Ascending aorta (tissue), 2 donors: ENCODE results near the gene ETV5. TPM values are rescaled to one million over a fixed set of nuclear protein-coding genes. Genes with fewer than 3 reads are reported as not detected.

Source experiments
- DNase-seq, 2 donors: peaks; one replicate each; pipeline ENCODE4 v3.0.0-alpha.2; 2019; ENCODE audit warnings: low spot score in 2 of 2
- H3K27ac ChIP-seq, 2 donors: fragments of 200-600 bp; sonication (generic); one replicate each; pipeline ENCODE4 v1.5.1; 2016 to 2017; ENCODE audit warnings: mild to moderate bottlenecking in 1 of 2
- H3K27me3 ChIP-seq: fragments of 200-600 bp; sonication (generic); one replicate; pipeline ENCODE4 v1.5.1; 2017
- H3K36me3 ChIP-seq, 2 donors: fragments of 200-600 bp; sonication (generic); one replicate each; pipeline ENCODE4 v1.5.1; 2016
- H3K4me1 ChIP-seq, 2 donors: fragments of 200-600 bp; sonication (generic); one replicate each; pipeline ENCODE4 v1.5.1; 2016 to 2017; ENCODE audit warnings: mild to moderate bottlenecking in 1 of 2
- H3K4me3 ChIP-seq, 2 donors: fragments of 200-600 bp; sonication (generic); one replicate each; pipeline ENCODE4 v1.5.1; 2016 to 2017; ENCODE audit warnings: mild to moderate bottlenecking in 1 of 2
- H3K9me3 ChIP-seq, 2 donors: fragments of 200-600 bp; sonication (generic); one replicate each; pipeline ENCODE4 v1.5.1; 2016
- intact Hi-C: fragments of 100-400 bp; cut with DNase I; formaldehyde crosslinking; loops from one replicate; pipeline ENCODE4 v1.15.1; 2023
- total RNA-seq: library from RNA; depleted of rRNA; stranded (reverse); fragments of >200 nt; gene quantifications from one replicate; pipeline ENCODE4 v1.1.0, GENCODE V29; 2016
- TF ChIP-seq, protein P1 (sequence below), 3 experiments: fragments of 200-600 bp in 2 of 3; fragments of 450-650 bp in 1 of 3; sonication (generic) in 2 of 3; IDR thresholded peaks; one replicate each; pipeline ENCODE4 v1.5.1; 2016 to 2019; ENCODE audit warnings: antibody characterized with exemption in 3 of 3, mild to moderate bottlenecking in 1 of 3, moderate library complexity in 1 of 3

The ETV5 gene
- total RNA-seq, 1 donor from 2014 or later, result 15.8 TPM

DNA sequence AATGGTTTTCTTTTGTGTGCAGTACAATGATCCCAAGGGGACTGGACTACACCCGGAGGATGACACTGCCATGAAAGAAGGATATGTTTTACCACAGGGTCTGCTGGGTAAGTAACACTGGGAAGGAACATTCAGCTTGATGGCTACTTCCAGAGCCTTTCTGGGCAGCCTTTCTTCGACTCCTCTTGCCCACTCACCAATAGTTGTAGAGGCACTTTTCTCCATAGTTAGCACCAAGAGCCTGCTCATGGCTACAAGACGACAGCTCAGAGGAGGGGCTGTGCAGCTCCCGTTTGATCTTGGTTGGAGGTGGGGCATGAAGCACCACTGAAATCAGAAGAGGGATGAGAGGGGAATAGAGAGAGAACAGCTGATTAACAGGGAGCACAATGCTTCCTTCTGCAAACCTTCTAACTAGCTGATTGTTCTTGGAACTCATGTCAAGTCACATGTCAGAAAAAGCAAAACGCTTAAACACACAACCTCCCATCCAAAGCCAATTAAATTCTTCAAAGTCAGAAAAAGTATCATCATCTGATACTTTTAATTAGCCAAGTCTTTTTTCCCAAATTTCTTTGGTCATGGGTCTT, 27.9 kb downstream of the ETV5 start:
- no peak for DNase-seq
- Histone ChIP-seq H3K9me3 (no peaks in the 10 kb centered on the region), H3K27me3 (no peaks in the 10 kb centered on the region), H3K27ac (peak overlapping the region; percentile 49 to 68), H3K4me3 (no peak overlapping the region), H3K4me1 (peaks cover 8 to 13% of the 10 kb centered on the region in 2 donors), H3K36me3 (peaks cover 0 to 3% of the 10 kb centered on the region in 2 donors)
- intact Hi-C loops, result loop anchor here (1.0 kb wide), 1 partner anchor 28 kb away; the partner anchor contains the start of gene ETV5
- TF ChIP-seq, protein P1, sequence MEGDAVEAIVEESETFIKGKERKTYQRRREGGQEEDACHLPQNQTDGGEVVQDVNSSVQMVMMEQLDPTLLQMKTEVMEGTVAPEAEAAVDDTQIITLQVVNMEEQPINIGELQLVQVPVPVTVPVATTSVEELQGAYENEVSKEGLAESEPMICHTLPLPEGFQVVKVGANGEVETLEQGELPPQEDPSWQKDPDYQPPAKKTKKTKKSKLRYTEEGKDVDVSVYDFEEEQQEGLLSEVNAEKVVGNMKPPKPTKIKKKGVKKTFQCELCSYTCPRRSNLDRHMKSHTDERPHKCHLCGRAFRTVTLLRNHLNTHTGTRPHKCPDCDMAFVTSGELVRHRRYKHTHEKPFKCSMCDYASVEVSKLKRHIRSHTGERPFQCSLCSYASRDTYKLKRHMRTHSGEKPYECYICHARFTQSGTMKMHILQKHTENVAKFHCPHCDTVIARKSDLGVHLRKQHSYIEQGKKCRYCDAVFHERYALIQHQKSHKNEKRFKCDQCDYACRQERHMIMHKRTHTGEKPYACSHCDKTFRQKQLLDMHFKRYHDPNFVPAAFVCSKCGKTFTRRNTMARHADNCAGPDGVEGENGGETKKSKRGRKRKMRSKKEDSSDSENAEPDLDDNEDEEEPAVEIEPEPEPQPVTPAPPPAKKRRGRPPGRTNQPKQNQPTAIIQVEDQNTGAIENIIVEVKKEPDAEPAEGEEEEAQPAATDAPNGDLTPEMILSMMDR (IDR thresholded peaks at IDR 0.05), result no peak

DNA sequence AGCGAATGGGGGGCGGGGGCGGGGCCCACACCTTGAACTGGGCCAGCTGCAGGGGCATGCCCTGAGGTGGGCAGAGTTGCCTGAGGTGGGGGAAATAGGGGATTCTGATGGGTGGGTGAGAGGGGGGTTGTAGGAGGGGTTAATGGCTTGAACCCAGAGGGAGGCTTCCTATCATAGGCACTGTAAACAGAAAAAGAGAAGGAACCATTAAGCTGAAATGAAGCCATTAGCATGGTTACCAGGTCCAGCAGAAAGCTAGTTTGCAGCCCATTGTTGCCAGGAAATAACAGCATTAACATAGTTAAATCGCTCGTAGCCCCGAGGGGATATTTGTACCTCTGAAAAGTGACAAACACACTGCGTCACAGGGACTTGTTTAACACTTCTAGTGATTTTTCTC, 29.0 kb downstream of the ETV5 start:
- no peaks in the 10 kb centered on the region for H3K9me3 ChIP-seq
- H3K27me3 ChIP-seq, result no peaks in the 10 kb centered on the region
- TF ChIP-seq, protein P1 (IDR thresholded peaks at IDR 0.05), result no peak
- intact Hi-C loops, result loop anchor here (1.0 kb wide), 1 partner anchor 29 kb away; the partner anchor contains the start of gene ETV5
- peak overlapping the region in 1 of 2 donors; percentile 10 for H3K4me3 ChIP-seq
- H3K36me3 ChIP-seq, result peaks cover 0 to 3% of the 10 kb centered on the region in 2 donors
- DNase-seq, result no peak
- peak overlapping the region; percentile 49 to 68 for H3K27ac ChIP-seq
- peaks cover 8 to 13% of the 10 kb centered on the region in 2 donors for H3K4me1 ChIP-seq

DNA sequence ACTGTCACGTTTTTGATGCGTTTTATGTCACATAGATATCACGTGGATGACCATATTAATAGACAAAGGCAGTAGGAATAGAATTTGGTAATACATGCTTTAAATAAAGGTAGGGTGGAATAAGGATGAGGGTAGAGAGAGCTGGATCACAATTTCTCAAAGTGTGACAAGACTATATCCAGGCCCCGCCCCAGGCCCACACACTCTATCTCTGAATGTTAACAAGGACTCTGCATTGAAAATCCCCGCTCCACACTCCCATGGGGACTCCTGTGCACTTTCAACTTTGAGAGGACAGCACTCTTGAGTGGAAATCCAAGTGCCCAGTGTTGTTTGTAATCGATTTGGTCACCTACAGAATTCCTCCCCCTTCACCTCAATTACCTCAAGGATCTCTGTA, 31.4 kb downstream of the ETV5 start:
- H3K4me3 ChIP-seq, result no peak overlapping the region
- DNase-seq, result no peak
- H3K27me3 ChIP-seq, result no peaks in the 10 kb centered on the region
- peak overlapping the region in 1 of 2 donors; percentile 6 for H3K27ac ChIP-seq
- peaks cover 6 to 13% of the 10 kb centered on the region in 2 donors for H3K4me1 ChIP-seq
- TF ChIP-seq, protein P1 (IDR thresholded peaks at IDR 0.05), result no peak
- H3K9me3 ChIP-seq, result no peaks in the 10 kb centered on the region
- peaks cover 0 to 3% of the 10 kb centered on the region in 2 donors for H3K36me3 ChIP-seq
- intact Hi-C loops, result no loop called here

DNA sequence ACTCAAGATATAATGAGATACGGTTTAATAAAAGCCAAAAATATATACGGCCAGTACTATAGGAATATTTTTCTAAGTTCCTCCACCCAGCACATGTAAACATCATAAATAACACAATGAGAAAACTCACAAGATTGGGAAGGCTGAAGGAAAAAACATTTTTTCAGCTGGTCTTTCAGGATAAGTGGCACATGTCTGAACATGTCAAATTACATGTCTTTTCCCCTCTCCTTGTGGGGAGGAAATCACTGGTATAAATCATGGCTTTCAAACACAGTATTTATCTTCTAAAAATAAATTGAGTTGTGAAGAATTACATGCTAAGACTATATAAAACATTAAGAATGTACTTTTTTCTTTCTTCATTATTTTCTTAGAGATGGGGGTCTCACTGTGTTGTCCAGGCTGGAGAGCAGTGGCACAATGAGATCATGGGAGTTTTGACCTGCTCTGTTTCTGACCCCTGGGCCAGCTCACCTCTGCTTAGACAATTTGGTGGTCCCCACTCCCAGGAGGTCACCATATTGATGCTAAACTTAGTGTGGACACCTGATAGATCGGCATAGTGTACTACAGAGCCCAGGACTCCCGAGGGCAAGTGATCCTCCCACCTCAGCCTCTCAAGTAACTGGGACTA, 32.8 kb downstream of the ETV5 start:
- peaks cover 0 to 3% of the 10 kb centered on the region in 2 donors for H3K36me3 ChIP-seq
- no peak overlapping the region for H3K4me3 ChIP-seq
- peaks cover 6 to 10% of the 10 kb centered on the region in 2 donors for H3K4me1 ChIP-seq
- no peaks in the 10 kb centered on the region for H3K27me3 ChIP-seq
- intact Hi-C loops, result no loop called here
- no peak overlapping the region for H3K27ac ChIP-seq
- DNase-seq, result no peak
- H3K9me3 ChIP-seq, result no peaks in the 10 kb centered on the region
- TF ChIP-seq, protein P1 (IDR thresholded peaks at IDR 0.05), result no peak

DNA sequence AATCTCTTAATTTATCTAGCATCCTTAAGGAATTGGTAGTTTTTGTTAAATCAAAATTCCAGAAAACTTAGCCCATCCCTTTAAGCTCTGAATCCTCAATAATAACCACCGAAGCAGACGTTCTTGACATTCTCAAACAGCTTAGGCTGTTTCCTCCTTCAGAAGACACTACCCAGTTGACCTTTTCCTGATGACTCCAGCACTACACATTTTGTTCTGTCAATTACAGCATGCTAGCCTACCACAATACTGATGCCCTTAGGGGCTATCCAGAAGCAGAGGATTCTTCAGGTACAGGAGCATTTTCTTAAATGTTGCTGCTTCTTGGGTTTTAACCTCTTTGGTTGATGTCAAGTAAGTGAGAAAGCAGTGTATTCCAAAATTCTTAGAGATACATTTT, 33.4 kb downstream of the ETV5 start:
- TF ChIP-seq, protein P1 (IDR thresholded peaks at IDR 0.05), result no peak
- Histone ChIP-seq H3K27ac (no peak overlapping the region), H3K36me3 (peaks cover 0 to 3% of the 10 kb centered on the region in 2 donors), H3K4me1 (peaks cover 4 to 6% of the 10 kb centered on the region in 2 donors), H3K9me3 (no peaks in the 10 kb centered on the region), H3K27me3 (no peaks in the 10 kb centered on the region), H3K4me3 (no peak overlapping the region)
- intact Hi-C loops, result no loop called here
- DNase-seq, result no peak
